T-helper 1 cell (primary cell): Measurements from ENCODE around the gene FANCM.

Source experiments
- DNase-seq, 5 donors: peaks; one replicate each; pipeline ENCODE4 v3.0.0-alpha.2; 2012 to 2020
- total RNA-seq, 4 donors: gene quantifications; one replicate each; lab custom pipeline; 2026; lab: John Stamatoyannopoulos, UW

FANCM gene, protein sequence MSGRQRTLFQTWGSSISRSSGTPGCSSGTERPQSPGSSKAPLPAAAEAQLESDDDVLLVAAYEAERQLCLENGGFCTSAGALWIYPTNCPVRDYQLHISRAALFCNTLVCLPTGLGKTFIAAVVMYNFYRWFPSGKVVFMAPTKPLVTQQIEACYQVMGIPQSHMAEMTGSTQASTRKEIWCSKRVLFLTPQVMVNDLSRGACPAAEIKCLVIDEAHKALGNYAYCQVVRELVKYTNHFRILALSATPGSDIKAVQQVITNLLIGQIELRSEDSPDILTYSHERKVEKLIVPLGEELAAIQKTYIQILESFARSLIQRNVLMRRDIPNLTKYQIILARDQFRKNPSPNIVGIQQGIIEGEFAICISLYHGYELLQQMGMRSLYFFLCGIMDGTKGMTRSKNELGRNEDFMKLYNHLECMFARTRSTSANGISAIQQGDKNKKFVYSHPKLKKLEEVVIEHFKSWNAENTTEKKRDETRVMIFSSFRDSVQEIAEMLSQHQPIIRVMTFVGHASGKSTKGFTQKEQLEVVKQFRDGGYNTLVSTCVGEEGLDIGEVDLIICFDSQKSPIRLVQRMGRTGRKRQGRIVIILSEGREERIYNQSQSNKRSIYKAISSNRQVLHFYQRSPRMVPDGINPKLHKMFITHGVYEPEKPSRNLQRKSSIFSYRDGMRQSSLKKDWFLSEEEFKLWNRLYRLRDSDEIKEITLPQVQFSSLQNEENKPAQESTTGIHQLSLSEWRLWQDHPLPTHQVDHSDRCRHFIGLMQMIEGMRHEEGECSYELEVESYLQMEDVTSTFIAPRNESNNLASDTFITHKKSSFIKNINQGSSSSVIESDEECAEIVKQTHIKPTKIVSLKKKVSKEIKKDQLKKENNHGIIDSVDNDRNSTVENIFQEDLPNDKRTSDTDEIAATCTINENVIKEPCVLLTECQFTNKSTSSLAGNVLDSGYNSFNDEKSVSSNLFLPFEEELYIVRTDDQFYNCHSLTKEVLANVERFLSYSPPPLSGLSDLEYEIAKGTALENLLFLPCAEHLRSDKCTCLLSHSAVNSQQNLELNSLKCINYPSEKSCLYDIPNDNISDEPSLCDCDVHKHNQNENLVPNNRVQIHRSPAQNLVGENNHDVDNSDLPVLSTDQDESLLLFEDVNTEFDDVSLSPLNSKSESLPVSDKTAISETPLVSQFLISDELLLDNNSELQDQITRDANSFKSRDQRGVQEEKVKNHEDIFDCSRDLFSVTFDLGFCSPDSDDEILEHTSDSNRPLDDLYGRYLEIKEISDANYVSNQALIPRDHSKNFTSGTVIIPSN (N-terminal part only)
- 12.0 to 30.1 (median 17.5) reads per million in 4 donors for total RNA-seq

DNA sequence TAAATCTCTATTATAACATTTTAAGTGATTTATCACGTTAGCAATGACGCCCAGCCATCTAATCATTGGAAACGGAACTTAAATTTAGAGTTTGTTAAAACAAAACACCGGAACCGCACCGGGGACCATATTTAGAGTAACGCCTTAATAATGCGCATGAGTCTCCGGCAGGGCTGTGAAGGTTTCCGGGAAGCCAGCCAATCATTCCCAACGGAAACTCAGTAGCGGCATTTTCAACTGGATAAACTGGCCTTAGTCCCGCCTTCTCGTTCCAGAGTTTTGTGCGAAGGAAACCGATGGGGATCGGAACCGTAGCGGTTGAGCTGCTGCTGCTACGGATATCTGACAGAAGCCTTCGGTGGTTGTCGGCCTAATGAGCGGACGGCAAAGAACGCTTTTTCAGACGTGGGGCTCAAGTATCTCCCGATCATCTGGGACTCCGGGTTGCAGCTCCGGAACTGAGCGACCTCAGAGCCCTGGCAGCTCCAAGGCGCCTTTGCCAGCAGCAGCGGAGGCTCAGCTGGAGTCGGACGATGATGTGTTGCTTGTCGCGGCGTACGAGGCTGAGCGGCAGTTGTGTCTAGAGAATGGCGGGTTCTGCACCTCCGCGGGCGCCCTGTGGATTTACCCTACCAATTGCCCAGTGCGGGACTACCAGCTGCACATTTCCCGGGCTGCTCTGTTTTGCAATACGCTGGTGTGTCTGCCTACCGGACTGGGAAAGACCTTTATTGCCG lies at the start of gene FANCM:
Gene FANCM, plus strand, starts transcription at position 272 of the 737 bp plus-strand sequence. Its CDS starts 102 bp downstream, at position 374.
- DNase-seq = peak; percentile 66 to 94 (median 81)

DNA sequence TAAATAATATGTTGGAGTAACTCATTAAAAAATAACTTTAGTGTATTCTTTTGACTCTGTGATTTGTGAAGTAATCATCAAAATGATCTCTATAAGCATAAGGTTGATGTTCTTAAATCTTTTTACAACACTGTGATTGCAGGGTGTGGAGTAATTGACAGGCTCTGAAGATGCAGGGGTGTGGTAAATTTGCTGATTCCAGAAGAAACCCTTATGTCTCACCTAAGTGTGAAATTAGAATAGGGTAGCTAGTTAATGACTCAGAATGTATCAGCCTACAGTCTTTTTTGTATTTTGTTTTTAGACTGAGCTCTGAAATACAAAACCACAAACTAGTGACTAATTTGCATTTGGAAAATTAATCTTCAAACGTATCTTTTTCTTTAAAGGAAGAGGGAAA lies 45.9 kb upstream of the FANCM start:
- DNase-seq = peak in 1 of 5 donors; percentile 63

DNA sequence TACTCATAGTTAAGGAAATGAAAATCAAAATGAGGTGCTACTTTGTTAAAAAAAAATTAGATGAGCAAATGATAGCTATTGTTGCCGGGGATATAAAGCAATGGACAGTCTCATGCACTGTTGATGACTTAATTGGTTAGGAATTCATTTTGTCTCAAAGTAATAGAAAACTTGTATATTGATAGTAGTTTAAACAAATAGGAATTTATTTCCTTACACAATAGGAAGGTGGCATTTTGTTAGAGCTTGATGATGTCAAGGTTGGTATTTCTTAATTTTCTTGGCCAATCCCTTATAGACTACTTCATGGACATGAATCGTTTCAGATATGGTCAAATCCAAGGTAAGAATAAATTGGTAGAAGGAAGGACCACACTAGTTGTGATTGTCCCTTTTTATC lies 44.0 kb upstream of the FANCM start:
- no peak for DNase-seq

DNA sequence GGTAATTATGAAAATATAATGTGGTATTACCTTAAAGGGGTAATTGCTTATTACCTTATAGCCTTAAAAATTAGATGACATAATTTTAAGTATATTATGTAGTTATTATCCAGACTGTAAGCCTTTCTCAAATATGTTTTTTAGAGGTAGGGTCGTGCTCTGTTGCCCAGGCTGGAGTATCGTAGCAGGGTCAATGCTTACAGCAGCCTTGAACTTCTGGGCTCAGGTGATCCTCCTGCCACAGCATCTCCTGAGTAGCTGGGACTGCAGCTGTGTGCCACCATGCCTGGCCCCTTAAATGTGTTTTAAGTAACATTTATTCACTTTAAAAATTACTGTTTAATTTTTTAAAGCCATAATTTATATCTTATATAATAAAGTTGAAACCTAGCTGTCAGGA lies 41.5 kb upstream of the FANCM start:
- DNase-seq = no peak

DNA sequence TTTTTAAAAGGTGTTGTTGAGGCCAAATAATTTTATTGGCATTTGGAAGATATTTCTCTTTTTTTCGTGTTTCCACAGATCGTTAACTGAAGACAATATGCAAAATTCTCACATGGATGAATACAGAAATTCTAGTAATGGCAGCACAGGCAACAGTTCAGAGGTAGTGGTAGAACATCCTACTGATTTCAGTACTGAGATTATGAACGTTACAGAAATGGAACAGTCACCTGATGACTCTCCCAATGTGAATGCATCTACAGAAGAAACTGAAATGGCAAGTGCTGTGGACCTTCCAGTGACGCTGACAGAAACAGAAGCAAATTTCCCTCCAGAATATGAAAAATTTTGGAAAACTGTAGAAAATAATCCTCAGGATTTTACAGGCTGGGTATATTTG lies 40.6 kb upstream of the FANCM start:
- no peak for DNase-seq

DNA sequence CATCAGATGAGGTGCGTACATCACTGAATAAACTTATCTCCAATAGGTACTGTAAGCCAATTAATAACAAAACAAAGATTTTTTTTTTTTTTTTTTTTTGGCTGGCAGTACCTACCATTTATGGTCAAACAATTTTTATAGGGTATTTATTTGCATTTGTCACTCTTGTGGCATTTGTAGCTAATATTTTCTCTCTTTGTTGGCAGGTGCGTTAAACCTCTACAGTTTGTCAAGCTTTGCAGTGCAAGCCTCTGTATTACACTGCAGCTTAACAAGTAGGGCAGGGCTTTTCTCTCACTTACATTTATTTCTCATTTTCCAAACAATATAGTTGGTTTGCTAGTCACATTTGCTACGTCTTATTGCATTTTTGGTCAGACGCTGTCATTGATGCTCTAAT lies 39.5 kb upstream of the FANCM start:
- no peak for DNase-seq

DNA sequence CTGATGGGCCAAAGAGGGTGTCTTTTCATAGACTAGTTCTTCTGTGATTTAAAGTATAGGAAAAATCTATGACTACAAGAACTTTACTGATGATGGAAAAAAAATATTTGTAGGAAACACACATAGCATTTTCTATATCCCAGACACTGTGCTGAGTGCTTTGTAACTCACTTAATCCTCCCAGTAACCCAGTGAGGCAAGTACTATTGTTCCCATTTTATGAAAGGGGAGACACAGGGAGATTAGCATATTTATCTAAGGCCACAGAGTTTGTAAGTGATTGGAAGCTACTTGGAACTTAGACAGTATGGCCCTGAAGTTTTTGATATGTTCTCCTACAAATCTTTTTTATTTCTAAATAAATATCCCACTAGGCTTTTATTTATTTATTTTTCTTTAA lies 31.9 kb upstream of the FANCM start:
- DNase-seq = no peak

DNA sequence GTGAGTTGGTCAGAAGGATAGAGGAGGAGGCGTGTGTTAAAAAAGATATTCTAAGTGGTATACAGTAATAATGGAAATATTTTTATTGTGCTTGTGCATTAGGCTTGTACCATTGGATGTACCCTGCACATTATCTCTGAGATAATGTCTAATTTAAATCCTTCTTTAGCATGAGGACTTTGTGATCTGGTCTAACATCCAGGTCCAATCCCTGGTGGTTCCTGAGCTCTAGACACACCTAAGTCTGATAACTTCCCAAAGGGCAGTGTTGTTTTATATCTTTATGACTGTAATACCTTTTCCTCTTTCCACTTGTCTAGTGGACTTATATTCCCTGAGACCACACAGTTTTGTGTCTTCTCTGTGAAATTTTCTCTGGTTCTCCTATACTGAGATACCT lies 31.2 kb upstream of the FANCM start:
- no peak for DNase-seq

DNA sequence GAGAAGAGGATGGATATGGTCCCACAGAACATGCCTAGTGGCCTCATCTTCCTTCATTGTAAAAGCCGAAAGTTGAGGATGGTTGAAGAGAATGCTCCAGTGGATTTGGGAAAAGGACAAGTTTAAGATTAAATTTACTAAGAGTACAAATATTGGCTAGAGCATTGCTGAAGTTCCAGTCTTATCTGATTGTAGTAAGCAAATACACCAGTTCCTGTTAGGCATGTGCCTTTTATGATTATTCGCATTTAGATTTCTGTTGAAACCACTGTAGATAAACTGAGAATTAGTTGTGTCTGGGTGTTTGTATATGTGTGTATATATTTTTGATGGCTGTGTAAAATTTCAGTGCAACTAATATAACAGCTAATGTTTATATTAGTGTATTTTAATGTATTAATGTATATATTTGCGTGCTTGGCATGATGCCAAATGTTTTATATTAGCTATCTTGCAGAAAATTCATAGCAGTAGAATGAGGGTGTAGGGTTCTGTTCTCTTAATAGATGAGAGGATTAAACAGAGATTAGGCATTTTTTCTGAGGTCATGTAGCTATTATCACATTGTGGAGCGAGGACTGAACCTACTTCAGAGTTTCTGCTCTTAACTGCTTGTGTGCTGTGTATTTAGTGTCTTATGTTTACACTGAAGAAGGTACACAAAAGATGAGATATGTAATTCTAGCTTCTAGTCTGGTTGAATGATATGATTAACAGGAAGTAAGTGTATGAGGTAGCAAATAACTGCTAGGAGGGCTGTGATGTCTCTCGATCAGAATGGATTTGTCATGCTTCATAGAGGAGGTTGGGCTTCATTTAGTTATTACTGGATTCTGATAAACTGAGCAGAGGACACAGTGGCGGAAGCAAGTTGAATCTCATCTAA lies 22.6 kb upstream of the FANCM start:
- no peak for DNase-seq

DNA sequence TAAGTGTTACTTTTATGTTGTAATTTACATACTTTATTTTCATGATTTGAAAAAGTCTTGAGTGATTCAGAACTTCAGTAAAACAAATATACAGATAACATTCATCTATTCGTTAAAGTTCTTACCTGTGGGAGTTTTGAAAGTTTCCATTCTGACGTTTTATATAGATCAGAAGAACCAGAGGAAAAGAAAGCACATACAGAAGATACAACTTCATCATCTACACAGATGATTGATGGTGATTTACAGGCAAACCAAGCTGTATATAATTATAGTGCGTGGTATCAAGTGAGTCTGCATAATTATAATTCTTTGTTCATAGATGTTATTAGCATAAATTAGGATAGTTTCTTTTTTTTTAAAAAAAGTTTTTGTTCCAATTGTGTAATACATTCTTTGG lies 21.4 kb upstream of the FANCM start:
- DNase-seq = no peak

DNA sequence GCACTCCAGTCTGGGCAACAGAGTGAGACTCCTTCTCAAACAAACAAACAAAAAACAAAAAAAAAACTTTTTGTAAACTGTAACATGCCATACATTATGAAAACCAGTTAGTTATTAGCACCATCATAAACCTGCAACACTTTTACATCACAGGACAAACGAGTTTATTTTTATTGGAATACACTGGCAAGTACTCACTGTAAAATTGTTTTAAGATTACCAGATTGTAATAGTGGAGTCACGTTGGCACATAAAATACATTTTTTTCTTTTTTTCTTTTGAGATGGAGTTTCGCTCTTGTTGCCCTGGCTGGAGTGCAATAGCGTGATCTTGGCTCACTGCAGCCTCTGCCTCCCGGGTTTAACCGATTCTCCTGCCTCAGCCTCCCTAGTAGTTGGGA lies 17.1 kb upstream of the FANCM start:
- no peak for DNase-seq

DNA sequence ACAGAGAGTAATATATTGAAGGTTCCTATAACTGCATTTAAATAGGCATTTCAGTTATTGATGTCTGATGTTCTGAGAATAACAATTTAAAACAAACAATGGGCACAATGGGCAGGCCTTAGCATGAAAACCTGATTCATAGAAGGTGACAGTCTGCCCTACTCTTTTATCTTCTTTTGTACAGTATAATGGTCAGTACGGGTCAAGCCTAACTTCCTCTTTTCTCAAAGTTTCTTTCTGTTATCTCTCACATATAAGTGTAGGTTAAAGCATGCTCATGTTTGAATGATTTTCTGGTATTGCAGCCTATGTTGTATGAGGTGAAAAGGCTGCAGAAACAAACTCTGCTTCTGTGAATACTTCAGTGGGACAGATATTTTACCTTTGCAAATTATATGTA lies 15.6 kb upstream of the FANCM start:
- DNase-seq = no peak

DNA sequence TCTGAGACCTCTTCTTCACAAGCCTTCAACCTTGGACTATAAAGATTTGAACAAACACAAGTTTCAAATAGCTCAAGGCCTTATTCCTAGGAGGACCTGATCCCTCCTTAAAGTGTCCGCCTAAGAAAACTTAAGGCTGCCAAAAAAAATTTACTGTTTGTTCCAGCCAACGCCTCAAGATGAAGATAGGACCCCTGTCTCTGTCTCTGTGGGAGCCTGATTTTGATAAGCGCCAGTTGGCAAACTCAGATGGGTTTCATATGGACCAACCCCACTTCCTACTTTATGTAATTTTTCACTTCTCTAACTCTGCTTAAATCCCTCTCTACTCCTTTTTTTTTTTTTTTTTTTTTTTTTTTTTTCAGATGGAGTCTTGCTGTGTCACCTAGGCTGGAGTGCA lies 12.5 kb upstream of the FANCM start:
- DNase-seq = no peak

DNA sequence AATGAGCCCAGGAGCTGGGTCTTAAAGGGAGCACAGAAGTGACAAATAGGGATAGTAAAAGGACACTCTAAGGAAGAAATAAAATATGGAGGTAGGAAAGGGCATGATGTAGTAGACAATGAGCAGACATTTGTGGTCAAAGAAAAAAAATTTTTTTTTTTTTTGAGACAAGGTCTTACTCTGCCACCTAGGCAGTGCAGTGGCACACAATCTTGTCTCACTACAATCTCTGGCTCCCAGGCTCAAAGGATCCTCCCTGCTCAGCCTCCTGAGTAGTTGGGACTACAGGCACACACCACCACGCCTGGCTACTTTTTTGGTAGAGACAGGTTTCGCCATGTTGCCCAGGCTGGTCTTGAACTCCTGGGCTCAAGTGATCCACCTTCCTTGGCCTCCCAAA lies 10.0 kb upstream of the FANCM start:
- no peak for DNase-seq

DNA sequence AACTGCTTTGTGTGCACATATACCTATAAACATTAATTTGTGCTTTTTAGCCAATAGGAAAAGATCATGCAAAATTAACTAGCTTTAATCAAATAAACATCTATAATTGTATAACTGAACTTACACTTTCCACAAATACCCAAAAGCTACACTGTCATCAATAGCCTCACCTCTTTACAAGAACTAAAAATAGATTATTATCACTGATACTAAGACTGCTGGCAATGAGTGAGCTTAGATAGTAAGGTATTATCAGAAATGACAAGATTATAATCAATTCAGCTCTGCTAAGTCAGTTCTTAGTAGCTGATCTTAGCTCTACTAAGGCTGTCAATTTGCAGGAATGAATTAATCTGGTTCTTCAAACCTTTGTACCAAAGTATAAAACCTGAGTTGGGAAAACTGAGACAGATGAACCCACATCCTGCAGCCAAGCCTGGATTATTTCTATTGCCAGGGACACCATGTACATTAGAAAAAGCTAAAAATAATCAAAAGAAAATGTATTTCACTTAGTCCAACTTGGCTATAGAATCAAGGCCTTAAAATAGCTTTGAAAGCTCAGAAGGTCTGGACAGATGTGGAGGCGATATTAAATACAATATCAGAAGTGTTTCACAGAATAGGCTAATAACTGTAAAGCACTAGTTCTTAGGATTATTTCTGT lies 6.6 kb upstream of the FANCM start:
- DNase-seq = no peak

DNA sequence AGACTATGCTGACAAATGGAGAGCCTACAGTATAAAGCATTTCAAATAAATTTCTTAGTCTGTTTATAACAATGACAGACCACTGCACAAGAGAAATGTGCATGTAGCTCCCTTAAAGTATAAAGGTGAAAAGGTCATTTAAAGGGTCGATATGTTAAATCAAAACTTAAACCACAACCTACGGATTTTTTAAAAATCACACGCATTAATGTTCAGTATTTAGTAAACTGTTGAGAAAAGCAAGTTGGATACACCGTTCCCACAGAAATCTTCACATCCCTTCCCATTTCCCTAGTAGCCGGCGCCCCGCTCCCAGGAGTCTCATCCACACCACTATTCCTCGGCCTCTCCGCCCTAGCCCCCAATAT lies 2.1 kb upstream of the FANCM start:
- DNase-seq = no peak

DNA sequence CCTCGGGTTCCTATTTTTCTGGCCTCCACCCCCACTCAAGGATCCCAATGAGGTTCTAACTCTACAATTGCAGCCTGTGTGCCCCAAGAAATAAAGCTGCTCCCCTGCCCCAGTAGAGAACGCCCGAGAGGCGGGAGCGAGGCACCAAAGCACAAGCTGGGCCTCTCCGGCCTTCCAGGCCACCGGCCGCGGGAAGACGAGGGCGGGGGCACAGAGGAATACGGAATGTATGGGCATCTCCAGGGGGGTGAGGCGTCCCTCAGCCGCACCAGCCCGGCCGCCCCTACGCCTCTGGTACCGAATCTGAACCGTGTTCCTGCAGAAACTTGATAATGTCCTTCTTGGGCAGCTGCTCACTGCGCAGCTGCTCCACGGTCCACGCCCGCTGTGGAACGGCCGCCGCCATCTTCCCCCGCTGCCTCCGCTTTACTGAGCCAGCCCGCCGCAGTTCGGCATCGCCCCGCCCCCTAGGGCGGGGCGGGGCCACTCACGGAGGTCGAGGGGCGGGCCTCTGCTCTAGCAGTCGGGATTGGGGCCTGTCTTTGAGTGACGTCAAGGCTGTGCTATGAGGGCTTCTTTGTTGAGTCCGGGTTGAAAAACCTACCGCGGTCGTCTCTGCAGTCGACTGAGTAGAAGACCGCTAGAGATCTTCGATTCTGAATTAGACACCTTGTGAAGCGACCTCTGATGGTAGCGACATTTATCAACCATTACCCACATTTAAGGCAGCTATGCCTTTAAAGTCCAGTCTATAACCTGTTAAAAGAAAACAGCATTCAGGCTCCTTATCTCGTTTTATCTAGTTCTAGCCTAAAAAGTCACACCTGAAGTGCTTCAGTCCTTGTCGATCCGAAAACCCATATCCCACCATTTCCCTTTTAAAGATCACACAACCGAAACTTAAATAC lies 1.4 kb upstream of the FANCM start, which contains the start of gene FKBP3:
Gene FKBP3, minus strand, starts transcription at position 431 of the 908 bp plus-strand sequence. Its CDS starts 25 bp downstream, at position 406.
- DNase-seq = peak; percentile 92 to 98 (median 95)

DNA sequence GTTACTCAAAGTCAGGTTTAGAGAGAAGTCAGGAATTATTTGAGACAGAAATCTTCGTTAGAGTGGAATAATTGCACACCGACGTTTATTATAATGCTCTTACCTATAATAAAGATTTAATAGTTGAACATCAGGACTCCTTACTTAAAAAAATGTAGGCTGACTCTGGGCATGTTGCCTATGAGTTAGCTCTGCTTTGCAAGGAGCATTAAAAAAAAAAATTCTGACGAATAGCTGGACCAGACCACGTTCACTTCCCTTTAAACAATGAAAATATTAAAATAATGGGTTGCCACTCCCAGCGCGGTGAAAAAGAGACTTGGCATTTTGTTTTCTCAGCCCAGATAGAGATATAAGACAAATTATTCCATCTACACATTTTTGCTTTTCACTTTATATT lies 574 bp upstream of the FANCM start:
- no peak for DNase-seq

DNA sequence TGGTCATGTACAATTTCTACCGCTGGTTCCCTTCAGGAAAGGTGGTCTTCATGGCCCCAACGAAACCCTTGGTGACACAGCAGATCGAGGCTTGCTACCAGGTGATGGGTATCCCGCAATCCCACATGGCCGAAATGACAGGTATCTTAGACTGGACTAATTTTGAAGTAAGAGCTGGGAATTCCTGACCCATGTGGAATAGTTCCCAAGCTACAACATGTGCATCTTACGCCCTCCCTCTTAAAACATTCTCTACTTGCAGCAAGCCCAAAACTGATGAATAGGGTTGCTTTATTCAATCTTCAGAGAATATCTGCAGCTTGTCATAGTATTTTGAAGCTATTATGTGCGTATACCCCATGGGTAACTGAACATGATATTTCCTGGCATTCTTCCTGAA lies 669 bp downstream of the FANCM start:
- no peak for DNase-seq
